ENCODE data around the gene VSIG10L.

Gene VSIG10L

GRCh38 chr19:51341976-51342580, at the start of gene VSIG10L:
VSIG10L (minus strand) TSS chr19:51342139; CDS start chr19:51342124, 15 bp downstream.
- DNase-seq = no peak

GRCh38 chr19:51391073-51391611, 49.2 kb upstream of the VSIG10L start:
- no peak for DNase-seq

DNA sequence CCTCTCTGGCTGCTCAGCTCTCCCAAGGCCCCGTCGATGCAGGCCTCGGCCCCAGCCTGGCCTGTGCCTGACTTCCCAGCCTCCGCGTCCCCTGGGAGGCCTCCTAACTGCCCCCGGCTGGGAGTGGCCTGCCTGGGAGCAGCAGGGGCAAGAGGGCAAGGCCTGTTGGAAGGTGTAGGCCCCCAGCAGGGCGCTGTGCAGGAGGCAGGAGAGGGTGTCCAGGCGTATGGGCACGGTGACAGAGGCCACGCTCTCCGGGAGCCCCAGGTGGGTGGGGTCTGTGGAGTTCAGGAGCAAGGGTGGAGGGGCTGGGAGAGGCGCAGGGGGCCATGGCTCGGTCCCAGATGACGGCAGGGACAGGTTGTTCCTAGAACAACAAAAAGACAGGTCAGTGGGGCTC, 47.2 kb upstream of the VSIG10L start:
- DNase-seq = no peak

DNA sequence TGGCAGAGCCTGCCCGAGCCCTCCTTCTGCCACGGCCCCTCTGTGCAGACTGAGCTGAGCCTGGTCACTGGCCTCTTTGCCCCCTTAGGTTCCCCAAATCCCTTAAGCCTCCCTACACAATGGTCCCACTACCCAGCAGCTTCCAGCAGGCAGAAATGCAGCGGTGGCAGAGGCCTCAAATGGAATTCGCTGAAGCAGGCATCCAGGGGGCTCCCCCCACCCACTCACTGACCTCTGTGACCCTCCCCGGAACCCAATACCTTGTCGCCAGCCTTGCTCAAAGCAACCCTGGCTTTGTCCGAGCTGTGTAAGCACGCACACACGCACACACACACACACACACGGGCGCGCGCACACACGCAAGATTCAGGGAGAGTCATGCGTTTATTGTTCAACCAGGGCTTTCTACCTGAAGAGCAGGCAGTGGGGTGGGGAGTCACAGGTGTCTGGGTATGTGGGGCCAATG, 46.0 kb upstream of the VSIG10L start, which contains the start of gene LIM2:
LIM2 (minus strand) TSS at position 51 of the 466 bp plus-strand sequence. CDS start 531 bp downstream, outside the sequence.
- no peak for DNase-seq

DNA sequence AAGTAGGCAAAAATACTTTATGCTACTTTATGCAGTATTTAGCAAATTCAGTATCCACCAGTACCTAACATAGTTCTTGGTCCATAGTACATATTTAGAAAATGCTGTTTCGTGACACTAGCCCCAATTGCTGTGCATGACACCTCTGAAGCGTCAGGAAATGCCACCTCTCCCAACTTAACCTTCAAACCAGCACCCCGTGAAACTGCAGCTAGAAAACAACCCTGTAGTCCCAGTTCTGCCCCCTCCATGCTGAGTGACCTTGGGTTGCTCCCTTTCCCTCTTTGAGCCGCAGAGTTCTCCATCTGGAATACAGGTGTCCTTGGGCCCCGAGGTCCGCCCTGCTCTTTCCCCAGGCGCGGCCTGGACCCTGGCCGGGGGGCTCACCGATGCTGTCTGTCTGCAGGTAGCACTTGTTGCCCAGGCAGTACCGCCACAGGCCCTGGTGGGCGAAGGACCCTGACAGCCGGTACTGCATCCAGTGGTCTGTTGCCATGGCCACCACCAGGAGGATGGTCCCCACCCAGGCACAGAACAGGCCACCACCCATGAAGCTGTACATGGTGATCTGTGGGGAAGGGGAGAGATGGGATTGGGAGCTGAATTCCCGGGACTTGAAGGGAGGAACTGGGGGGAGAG, 45.1 kb upstream of the VSIG10L start:
- no peak for DNase-seq

GRCh38 chr19:51382004-51382403, 40.1 kb upstream of the VSIG10L start:
- no peak for DNase-seq

DNA sequence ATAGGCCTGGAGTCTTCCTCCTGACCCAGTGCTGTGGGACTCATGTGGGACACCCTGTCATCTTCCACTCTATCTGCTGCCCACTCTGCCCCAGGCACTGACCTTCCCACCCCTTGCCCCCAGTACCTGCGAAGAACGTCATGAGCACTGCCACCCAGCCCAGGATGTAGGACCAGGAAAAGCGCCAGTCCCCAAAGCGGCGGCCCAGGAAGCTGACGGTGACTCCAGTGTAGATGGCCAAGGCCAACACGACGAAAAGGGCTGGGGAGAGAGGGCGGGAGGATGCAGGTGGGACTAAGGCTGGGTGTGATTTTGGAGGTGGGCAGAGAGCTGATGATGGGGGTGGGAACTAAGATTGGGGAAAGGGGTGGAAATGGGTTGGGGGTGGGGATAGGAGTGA, 38.4 kb upstream of the VSIG10L start:
- no peak for DNase-seq

GRCh38 chr19:51377422-51377821, 35.5 kb upstream of the VSIG10L start:
- no peak for DNase-seq

- no peak for DNase-seq
These were observed 33.7 kb upstream of the VSIG10L start for GRCh38 chr19:51375504-51376221.

DNA sequence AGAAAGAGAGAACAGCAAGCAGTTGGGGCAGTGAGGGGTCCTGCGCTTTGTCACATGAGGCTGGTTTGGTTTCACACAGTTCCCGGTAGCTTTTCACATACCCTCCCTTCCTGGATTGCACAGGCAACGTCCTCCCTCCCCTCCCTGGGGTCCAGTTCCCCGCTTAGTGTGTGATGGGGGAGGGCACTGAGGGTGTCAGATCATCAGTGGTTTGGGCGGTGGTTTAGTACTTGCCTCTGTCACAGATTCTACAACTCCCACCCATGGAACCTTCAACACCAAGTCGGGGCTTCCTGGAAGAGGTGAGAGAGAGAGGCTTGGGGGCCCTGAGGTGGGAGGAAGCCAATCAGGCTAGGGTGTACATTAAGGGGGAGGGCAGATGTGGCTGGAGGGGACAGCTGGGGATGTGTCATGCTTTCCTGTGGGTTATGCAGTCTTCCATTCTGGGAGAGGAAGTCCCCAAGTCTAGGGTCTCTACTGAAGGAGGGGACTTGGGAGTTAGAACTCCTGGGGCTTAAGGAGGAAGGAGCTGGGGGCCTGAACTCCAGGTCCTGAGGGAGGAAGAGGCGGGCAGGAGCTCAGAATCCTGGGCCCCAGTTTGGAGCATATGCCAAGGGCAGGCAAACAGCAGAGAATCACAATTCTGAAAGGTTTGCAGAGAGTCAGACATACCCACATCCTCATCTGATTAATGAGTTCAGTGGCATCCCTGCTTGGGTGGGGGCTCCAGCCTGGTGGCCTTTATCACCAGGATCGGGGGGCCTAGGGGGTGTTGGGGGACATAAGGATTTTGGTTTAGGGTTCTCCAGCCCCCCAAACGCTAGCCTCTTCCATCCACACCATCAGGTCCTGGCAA, 30.9 kb upstream of the VSIG10L start, which contains the start of gene NKG7:
NKG7 (minus strand) TSS at position 6 of the 856 bp plus-strand sequence. CDS start 119 bp downstream, outside the sequence.
- no peak for DNase-seq

GRCh38 chr19:51372021-51372648, 30.2 kb upstream of the VSIG10L start:
- DNase-seq = no peak

- no peak for DNase-seq
These were observed 29.3 kb upstream of the VSIG10L start for GRCh38 chr19:51371186-51371690.

DNA sequence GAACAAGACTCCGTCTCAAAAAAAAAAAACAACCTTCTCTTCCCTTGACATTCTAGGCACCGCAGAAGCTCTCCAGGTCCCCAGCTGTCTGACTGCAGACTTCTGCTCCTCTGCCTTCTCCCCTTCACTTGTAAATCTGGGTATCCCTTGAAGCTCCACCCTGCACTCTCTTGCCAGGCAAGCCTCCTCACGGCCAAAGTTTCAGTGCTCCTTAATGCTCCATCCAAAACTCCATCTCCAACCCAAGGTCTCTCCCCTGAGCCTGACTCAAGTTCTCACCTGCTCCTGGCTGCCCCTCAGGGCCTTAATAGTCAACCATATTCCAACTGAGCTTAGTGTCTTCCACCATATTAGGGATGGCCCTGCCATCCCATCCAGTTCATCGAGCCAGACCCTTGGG, 28.3 kb upstream of the VSIG10L start:
- DNase-seq = no peak

GRCh38 chr19:51368366-51369282, 26.7 kb upstream of the VSIG10L start, which contains the start of gene CLDND2:
CLDND2 (minus strand) TSS chr19:51369003; CDS start chr19:51368577, 426 bp downstream.
- no peak for DNase-seq

DNA sequence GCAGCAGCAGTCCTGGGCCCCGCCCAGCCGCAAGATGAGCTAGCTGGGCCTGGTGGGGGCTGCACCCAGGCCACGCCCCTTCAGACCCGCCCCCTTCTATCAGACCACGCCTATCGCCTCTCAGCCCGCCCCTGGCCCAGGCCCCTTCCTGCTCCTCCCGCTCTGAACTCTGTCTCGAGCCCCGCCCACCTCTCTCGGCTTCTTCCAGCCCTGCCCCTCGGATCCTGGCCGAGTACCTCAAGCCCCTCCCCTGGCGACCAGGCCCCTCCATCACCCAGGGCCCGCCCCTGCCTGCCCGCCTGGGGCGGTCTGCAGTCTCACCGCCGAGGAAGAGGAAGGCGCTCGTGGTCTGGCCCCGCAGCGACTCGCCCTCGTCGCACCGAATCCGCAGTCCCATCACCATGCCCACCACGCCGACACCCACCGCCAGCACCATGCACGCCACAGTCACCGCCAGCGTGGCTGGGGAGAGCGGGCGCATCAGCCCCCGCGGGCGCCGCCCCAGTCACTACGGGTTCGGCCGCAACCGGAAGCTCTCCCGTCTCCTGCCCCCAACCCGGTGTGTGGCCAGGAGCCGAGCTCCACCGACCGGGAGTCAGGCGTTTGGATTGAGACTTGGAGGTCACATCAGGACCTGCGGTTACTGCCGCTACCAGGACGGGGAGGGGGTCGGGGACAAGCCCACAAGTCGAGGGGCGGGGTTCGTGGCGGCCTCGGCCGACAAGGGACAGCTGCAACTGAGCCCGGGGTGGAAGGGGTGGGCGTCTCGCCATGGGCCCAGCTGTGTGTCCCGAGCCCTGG, 25.8 kb upstream of the VSIG10L start:
- DNase-seq = no peak

DNA sequence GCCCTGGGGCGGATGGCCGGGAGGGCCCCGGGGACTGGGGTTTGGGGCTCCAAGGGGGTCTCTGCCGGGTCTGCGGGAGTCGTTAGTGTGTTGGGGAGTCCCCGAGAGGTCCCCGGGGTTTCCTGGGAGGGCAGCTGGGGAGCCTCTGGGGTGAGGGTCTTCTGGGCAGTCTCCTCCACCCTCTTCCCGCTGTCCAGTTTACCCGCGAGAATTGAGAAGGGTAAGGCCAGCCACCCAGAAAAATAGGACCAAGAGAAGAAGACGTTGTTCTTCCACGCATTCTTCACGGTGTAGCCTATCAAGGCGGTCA, 25.3 kb upstream of the VSIG10L start:
- no peak for DNase-seq

DNA sequence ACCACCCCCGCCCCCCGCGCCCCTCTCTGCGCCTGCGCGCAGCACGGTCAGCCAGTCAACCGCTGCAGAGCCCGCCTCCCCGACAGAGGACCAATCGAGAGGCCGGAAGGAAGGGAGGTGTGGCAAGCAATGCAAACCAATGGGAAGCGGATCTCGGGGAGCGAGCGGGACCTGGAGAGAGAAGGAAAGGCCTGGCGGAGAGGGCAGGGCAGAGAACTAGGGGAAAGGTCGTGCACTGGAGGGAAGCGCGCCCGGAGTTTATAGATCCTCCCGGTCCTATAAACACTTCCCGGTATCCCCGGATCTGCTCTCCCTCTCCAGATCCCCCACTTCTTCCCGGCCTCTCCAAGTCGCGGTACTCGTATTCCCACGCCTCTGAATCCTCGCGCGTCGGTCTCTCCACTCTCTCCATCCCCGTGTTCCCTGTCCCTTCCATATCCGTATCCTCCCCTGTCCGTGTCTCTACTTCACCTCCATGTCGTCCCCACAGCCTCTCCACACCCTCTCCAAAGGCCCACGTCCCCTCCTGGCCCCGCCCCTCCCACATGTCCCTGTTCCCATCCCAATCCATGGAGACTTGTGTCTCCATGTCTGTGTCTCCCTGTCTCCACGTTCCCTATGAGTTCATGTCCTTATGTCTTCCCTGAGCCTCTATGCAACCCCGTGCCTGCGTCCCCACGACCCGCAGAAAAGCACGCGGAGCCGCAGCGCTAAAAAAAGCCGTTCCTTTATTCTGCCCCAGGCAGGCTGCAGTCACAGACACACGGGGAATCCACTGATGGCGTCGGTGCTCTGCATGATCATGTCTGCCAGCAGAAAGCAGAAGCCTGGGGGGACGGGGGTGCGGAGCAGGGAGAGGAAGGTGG, 24.7 kb upstream of the VSIG10L start:
- DNase-seq = no peak

DNA sequence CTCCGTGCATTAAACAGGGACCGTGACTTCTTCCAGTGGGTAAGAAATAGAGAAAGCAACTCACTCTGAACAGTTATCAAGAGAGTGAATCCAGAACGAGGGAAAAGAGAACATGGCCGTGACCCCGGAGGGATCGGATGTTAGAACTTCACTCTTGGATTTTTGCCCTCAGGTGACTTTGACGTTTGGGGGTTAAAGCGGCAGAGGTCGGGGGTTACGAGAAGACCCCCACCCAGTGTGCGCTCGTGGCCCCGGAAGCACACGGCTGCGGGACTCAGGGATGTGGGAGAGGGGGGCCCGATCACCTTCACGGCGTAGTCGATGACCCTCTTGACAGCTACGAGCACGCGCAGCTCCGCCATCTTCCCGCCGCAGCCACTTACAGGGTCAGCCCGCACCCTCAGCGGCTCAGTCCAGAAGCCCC, 24.0 kb upstream of the VSIG10L start, which contains the start of gene ETFB:
ETFB (minus strand) TSS at position 424 of the 424 bp plus-strand sequence; CDS start at position 362, 62 bp downstream.
- DNase-seq = no peak
